ENCODE measurements around the gene STX1B.
"Not testable (repeated sequence)": the region's sequence is repeated elsewhere in the genome, so short reads cannot be mapped to it uniquely, and the experiment has no call there.

Gene STX1B

DNA sequence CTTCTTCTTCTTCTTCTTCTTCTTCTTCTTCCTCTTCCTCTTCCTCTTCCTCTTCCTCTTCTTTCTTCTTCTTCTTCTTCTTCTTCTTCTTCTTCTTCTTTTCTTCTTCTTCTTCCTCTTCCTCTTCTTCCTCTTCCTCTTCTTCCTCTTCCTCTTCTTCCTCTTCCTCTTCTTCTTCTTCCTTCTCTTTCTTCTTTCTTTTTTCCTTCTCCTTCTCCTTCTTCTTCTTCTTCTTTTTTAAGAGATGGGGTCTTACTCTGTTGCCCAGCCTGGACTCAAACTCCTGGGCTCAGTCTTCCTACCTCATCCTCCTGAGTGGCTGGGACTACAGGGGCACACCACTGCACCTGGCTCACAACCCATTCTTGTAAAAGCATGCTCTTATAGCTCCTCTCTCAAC, 2.9 kb upstream of the STX1B start:
- ATAC-seq, result not testable (repeated sequence)

DNA sequence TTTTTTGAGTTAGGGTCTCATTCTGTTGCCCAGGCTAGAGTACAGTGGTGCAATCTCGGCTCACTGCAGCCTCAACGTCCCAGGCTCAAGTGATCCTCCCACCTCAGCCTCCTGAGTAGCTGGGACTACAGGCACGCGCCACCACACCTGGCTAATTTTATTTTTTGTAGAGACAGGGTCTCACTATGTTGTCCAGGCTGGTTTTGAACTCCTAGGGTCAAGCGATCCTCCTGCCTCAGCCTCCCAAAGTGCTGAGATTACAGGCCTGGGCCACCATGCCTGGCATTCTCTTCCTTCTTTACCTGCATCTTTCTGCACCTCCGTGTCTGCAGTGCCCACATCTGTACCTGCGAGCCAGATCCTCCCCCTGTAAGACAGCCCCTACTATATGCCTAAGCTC, 1.4 kb upstream of the STX1B start:
- ATAC-seq, DNase-seq: not testable (repeated sequence)

More for the DNA sequence above, 2.9 kb upstream of the STX1B start:
- DNase-seq, result not testable (repeated sequence)

DNA sequence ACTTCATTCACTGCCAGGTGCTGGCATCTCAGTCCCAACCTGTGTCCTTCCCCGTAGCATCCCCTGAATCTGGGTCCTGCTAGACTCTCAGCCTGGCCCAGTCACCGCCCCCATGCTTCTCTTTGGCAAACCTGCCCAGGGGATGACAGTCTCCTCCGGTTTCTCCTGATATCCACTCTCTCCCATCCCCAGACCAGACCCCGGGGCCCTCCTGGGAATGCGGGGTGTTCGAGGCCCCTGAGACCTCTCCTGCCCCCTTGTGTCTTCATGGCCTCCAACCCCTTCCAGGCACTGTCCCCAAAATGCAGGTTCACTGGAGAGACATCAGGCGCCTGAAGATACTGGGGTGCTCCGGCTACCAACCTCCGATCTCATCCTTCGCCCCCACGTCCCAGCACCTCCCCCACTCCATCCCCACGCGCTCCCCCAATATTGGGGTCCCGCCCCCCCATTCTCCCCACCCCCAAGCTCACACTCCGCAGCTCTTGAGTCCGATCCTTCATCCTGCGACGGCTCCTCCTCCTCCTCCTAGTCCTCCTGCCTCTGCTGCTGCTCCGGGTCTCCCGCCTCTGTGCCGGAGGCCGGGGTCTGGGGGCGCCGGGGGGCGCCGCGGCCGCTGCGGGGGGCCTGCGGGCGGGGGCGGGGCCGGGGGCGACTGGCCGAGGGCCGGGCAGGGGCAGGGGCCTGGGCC, 399 bp downstream of the STX1B start:
- no peak for DNase-seq
- ATAC-seq, result no peak

DNA sequence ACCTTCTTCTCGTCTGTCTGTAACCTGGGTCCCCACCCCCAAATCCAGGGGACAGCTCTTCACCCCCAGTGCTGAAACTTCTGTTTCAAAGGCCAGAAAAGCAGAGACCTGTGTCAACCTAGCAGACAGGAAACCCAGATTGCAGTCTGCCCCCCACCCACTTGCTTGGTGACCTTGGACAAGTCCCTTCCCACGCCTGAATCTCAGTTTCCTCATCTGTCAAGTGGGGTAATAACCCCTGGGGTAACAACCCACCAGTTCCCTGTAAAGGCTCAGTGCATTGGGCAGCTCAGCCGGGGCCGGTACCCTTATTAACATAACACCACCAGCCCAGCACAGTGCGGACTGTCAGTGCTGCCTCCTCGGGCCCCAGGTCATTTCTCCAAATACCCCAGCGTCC, 1.3 kb downstream of the STX1B start:
- DNase-seq, result no peak
- ATAC-seq, result no peak

DNA sequence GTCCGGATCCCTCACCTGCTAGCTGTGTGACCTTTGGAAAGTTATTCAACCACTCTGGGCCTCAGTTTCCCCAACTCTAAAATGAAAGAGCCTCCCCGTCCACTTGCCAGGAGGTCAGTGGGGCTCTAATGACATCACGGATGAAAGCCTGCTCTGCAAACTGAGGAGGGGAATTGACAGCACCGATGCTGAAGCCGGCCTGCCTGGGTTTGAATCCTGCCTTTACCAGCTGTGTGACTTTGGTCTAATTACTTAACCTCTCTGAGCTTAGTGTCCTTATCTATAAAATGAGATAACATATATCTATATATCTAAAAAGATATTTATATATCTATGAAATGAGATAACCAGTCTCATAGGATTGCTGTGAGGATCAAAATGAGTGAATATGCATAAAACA, 1.9 kb downstream of the STX1B start:
- ATAC-seq (no peak), DNase-seq (no peak)

DNA sequence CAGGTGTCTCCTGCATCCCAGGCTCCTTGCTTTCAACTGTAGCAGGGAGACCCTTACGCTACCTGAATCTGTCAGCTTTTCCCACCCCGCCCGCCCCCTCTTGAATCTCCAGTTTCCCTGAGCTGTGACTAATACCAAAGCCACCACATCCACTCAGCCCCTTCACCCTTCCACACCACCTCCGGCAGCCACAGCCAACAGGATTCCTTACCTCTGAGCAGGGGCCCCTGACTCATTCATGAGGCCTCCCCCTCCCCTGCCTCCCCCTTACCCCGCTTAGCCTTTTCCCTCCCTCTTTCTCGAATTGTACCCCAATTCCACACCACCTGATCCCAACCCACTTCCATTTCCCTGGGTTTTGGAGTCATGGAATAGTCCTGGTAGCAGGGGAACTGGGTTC, 2.3 kb downstream of the STX1B start:
- DNase-seq (no peak), ATAC-seq (no peak)

DNA sequence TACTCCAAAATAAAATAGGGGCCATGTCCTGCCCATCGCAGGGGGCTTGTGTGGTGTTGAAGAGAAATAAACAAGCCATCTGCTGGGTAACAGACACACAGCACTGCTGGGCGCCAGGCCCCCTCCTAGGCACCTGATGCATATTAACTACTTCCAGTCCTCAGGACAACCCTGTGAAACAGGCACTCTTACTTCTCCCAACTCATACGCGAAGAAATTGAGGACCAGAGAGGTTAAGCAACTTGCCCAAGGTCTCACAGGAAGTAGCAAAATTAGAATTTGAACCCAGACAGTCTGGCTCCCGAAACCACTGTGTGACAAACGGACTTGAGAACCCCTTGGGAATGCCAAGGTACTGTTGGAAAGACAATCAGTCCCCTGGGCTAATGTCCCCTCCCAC, 2.8 kb downstream of the STX1B start:
- DNase-seq (no peak), ATAC-seq (no peak)

DNA sequence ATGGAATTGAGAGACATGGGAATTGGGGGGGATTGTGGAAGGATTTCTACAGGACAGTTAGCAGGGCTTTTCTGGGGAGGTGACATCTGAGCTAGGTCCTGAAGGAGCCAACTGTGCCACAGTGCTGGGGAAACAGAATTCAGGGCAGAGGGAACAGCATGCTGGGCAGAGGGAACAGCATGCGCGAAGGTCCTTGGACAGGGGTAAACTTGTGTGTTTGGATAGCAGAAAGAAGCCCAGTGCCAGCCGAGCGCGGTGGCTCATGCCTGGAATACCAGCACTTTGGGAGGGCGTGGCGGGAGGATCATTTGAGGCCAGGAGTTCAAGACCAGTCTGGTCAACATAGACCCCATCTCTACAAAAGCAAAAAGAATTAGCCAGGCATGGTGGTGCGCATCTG, 3.8 kb downstream of the STX1B start:
- no peak for DNase-seq
- ATAC-seq, result no peak

DNA sequence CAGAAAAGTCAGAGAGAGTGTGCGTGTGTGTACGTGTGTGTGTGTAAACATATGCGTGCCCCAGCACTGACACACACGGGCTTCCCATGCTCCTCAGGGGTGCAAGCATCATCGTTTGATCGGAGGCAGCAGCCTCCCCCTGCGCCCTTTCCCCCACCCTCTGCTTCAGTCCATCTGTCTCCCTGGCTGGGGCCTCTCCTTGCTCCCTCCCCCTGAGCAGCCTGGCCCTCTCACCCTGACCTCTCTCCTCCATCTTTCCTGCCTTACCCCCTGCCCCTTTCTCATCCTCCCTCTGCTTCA, 4.4 kb downstream of the STX1B start:
- DNase-seq, result no peak

DNA sequence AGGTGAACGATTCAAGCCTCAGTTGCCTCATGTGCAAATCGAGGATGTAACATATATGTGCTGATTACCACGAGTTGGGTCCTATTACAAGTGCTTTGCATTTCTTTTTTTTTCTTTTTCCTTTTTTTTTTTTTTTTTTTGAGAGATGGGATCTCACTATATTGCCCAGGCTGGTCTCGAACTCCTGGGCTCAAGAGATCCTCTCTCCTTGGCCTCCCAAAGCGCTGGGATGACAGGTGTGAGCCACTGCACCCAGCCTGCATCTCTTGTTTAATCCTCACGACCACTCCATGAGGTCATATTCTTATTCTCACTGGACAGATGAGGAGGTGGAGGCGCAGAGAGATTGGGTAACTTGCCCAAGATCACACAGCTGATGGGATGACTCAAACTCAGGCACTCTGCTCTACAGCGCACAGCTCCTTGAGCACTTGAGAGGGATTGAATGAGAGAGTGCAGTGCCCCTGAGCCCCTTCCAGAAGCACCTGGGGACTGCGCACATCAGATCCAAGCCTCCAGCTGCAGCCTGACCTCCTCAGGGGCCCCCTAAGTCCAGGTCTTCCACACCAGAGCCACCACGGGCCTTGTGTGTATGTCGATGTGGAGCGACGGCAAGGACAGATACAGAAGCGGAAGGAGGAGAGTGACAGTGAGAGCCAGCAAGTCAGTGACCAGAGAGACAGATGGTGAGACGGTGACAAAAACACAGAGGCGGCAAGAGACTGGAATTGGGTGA, 4.9 kb downstream of the STX1B start:
- no peak for DNase-seq

More for the DNA sequence above, 4.4 kb downstream of the STX1B start:
- no peak for ATAC-seq

DNA sequence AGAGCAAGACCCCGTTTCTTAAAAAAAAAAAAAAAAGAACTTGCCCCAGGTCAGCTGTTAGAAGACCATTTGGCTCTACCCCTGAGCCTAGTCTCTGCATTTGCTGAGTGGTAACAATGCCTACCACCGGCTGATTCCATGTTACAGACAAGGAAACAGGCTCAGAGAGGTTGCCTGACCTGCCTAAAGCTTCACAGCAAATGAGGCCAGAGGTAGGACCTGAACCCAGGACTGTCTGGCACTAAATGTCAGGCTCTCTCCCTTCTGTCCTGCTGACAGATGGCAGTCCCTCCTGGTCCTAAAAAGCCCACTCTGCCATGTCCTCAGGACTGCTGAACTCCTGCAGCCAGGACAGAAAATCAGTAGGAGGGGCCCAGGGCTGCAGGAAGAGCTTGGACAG, 5.8 kb downstream of the STX1B start:
- no peak for DNase-seq
- no peak for ATAC-seq

More for the DNA sequence above, 4.9 kb downstream of the STX1B start:
- ATAC-seq, result no peak

DNA sequence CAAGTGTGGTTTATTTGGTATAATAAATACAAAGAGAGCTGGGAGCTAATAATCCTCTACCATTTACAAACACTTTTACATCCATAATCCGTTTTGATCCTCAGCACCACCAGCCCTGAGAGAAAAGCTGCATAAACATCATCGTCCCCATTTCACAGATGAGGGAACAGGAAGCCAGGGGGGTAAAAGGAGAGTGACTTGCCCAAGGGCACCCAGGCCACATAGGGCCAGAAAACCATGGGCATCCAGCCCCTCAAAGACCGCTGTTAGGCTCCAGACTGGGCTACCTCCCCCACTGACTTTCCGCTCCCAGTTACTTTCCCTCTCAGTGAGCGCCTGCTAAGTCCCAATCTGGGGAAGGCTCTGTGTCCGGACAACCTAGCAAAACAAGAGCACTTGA, 6.7 kb downstream of the STX1B start:
- no peak for DNase-seq

DNA sequence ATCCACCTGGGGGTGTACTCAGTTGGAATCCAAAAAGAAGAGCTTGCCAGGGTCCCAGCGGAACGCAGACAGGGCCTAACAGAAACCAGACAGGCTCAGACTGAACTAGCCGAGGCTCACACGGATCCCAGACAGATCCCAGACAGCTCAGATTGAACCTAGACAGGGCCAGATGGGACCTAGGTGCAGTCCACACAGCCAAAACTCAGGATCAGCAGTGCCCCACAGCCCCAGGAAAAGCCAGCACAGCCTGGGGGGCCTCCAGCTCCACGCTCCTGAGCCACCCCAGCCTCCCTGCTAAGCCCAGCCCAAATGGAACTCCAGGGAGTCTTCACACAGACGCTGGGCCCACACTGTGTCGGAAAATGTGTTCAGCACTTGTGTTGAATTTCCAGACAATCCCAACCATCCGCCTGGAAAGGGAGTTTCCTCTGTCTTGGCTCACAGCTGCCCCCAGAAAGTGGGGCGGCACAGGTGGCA, 7.5 kb downstream of the STX1B start:
- DNase-seq (no peak), ATAC-seq (no peak)

More for the DNA sequence above, 6.7 kb downstream of the STX1B start:
- ATAC-seq, result no peak

DNA sequence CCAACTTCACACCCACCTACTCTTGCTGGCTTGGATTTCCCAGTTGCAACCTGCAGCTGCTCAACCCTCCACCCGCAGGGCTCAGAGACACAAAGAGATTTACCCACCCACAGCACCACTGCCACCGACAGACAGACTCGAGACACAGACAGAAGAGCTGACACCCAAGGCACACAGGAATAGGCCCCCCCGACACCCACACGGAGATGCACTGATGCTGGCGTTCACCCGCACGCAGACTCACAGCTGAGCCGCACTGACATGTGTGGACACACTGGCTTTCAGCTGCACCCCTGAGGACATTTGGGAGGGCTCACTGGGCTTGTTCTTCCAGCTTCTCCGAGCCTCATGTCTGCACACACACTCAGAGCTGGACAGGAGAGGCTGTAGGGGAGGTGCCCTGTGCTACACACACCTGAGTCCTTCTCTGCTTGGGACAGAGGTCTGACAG, 8.2 kb downstream of the STX1B start:
- DNase-seq (no peak), ATAC-seq (no peak)

DNA sequence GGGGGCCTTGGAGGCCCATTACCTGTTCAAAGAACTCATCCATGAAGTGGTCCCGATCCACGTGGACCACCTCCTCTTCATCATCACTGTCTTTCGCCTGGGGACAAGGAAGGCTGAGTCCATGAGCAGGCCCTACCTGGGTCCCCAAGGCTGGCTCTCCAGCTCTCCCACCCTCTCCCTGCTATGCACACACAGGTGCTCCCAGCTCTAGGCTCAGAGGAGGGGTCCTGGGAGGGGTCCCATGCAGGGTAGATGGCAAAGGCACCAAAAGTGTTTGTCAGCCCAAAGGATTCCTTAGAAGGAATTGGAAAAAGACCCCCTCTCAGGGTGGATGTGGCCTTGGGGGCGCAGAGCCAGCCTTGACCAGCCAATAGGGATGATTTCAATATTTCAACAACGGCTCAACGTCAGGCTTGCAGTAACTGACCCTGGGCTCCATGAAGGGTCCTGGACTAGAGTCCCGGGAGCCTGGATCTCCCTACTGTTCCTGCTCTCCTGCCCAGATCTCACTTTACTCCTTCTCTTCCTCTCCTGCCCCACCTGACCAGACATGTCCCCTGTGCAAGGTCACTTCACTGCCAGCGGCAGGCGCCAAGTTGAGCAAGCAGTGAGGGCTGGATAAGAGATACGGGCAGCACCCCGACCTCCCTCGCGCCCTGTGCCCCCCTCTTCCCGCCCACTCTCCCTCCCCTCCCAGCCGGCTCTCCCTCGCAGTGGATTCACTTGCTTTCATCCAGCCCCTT, 8.8 kb downstream of the STX1B start:
- DNase-seq, result no peak
- no peak for ATAC-seq

DNA sequence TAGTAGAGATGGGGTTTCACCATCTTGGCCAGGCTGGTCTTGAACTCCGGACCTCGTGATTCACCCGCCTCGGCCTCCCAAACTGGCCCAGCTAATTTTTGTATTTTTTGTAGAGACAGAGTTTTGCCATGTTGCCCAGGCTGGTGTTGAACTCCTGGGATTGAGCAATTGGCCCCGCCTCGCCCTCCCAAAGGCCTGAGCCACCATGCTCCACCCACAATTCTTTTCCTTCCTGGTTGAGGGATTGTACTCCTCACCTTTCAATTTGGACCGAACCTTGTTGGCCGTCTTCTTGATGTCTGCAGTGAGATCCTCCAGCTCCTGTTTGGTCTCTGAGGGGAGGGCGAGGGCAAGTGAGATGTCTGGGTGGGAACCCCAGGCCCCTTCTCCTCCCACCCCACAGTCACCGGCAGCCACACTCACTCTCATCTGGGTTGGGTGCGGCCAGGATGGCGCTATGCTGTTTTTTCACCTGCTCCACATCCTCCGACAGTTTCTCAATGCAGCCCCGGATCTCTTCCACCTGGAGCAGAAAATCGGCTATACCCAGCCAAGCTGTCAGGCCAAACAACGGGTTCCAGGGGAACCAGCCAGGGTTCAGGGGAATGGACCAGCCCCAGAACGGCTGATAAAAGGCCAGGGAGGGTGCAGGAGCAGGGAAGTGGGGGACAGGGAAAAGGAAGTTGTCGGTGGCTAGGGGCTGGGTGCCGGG, 9.6 kb downstream of the STX1B start:
- no peak for ATAC-seq
- DNase-seq, result no peak

DNA sequence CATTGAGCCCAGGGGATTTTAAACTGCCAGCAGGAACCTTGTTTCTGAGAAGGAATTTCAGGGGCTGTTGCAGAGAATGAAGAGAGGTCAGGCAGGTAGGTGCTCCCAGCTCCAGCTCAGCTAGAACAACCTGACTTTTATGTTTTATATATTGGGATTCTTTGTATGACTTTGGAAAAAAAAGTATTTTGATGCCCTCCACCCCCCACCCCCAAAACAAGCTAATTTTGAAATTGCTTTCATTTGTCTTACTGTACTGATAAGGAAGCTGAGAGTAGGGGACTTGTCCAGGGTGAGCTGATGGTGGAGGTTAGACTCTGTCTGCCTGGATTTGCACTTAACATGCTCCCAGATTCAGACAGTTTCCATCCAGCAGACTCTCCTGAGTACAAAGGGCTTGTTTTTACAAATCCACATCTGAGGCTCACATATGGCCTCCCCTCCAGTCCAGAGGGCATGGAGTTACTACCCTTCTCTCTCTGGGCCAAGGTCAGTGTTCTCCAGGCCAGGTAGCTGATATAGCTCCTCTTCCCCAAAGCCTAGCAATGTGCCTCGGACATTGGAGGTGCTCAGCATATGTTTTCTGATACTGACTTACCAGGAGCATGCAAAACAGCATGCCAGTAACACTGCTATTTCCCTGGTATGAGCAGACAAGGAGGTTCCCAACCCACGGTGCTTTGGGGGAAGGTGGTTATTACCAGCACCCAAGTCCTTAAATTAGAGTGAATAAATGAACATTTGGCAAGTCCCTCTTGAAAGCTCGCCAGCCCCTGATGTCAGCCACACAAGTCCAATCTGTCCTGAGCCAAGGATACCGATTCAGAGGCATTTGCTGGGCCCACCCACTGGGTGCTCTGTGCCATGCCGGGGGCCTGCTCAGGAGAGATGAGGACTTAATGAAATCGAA, 11.3 kb downstream of the STX1B start:
- DNase-seq, result no peak
- ATAC-seq, result no peak

DNA sequence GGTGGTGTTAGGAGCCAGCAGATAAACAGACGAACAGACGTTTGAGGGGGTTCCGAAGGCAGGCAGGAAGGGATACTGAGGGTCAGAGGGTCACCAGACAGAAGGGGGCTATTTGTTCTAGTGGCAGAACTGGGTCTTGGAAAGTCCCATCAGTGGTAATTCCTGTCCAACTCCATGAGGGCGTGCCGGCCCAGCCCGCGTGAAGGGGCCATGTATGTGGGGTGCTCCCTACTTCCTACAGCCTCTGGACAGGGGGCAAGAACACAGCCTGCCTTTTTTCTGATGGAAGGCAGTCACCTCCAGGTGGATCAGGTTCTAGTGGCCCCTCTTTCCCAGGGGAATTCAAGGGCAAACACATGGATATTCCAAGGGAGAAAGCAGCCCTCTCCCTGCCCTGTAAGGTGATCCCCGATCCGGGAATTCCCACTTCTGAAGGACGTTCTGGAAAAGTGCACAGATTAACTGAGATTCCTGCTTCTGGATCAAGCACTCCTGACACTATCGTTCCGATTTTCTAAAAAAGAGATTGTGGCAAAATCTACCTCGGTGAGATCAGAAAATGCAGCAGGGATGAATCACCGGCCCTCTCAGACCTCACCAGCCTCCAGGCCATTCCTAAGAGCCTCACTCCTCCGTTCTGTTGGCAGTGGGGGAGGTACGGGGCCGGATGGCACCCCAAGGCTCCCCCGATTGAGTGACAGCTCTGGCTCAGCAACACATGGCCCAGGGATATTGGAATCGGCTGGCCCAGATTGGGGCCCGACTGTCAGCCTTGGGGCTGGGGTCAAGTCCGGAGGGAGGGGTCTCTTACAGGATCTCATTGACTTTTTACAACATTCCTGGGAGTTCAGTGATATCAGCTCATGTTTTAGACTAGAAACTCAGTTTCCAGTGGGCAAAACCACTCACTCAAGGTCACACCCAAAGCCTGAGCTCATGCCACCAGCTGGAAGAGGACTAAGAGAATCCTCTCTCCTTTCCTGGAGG, 12.4 kb downstream of the STX1B start:
- DNase-seq, result no peak
- ATAC-seq, result no peak

DNA sequence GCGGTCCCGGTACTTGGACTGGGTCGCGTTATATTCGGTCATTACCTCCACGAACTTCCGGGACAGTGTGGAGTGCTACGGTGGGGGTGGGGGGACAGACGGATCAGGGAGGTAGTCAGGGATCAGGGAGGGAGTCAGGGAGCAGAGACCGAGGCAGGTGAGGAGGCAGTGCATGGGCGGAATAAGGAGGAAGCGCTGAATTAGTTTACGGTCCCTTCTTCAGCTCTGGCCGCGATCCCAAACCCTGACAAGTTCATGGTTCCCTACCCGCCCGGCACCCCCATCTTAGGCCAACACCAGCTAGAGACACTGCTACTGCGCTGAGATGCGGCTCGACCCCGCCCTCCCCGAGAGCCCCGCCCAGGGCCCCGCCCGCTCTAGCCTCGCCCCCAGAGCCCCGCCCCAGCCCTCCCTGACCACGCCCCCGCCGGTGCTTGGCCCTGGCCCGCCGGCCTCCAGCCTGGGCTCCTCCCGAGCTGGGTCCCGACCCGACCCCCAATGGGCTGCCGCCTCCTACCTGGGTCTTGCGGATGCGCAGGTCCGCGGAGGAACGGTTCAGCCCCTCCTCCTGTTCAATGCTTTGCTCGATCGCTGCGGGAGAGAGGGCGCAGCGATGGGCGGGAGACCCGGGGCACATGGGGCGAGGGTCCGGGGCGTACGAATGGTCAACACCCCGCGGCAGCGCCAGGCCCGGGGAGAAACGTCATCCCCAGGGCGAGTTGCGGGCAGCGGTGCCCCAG, 13.3 kb downstream of the STX1B start:
- peak; percentile 93 for ATAC-seq
- DNase-seq, result peak; percentile 89

Data from stimulated activated naive CD8-positive, alpha-beta T cell treated with anti-CD3 and anti-CD28 coated beads, Interleukin-15, Interleukin-2, amounts not matched to agents 100 U/mL and 50 U/mL, for 24 hours (primary cell).